Adrenal gland (tissue), 12 donors: ENCODE results near the gene CLDN25. TPM values are rescaled to one million over a fixed set of nuclear protein-coding genes. Genes with fewer than 3 reads are reported as not detected.

Experiments
- DNase-seq, 7 donors: peaks; one replicate each; pipeline ENCODE4 v3.0.0-alpha.2; 2019 to 2020
- H3K27ac ChIP-seq, 5 donors: fragments of 200-600 bp; sonication (generic) in 4 of 5; 1 replicate in 3 of 5; 2 replicates in 2 of 5; pipeline versions ENCODE4 v1.5.1 to v1.8.0; 2016 to 2020; ENCODE audit warnings: mild to moderate bottlenecking in 1 of 5
- H3K27me3 ChIP-seq: fragments of 200-600 bp; 2 replicates; pipeline ENCODE4 v1.8.0; 2021
- H3K36me3 ChIP-seq, 2 donors: fragments of 200-600 bp; replicated peaks in 1 of 2; 1 replicate in 1 of 2; 2 replicates in 1 of 2; pipeline versions ENCODE4 v1.5.1 to v1.8.0; 2018 to 2022
- H3K4me1 ChIP-seq, 2 donors: fragments of 200-600 bp; replicated peaks in 1 of 2; 1 replicate in 1 of 2; 2 replicates in 1 of 2; pipeline versions ENCODE4 v1.5.1 to v1.8.0; 2018 to 2021
- H3K4me3 ChIP-seq, 4 donors: fragments of 200-600 bp; sonication (generic) in 3 of 4; one replicate each; pipeline ENCODE4 v1.5.1; 2016 to 2018
- H3K9me3 ChIP-seq, 3 donors: fragments of 200-600 bp; sonication (generic) in 1 of 3; replicated peaks in 1 of 3; 1 replicate in 2 of 3; 2 replicates in 1 of 3; pipeline versions ENCODE4 v1.5.1 to v1.8.0; 2016 to 2021
- CTCF ChIP-seq, 6 experiments: fragments of 450-650 bp in 4 of 6; fragments of 200-600 bp in 2 of 6; sonication (generic) in 1 of 6; IDR thresholded peaks; 1 replicate in 5 of 6; 2 replicates in 1 of 6; pipeline versions ENCODE4 v1.5.1 to v1.8.0; 2016 to 2021; ENCODE audit warnings: antibody characterized with exemption in 6 of 6, mild to moderate bottlenecking in 2 of 6, moderate library complexity in 1 of 6
- POLR2A ChIP-seq, 2 donors: fragments of 450-650 bp; IDR thresholded peaks; one replicate each; pipeline ENCODE4 v1.6.1; 2017; ENCODE audit warnings: antibody characterized with exemption in 2 of 2, mild to moderate bottlenecking in 2 of 2, moderate library complexity in 1 of 2
- WGBS, 4 donors: extraction: QIAGEN DNeasy Blood & Tissue Kit in 2 of 4; methylation state at CpG; one replicate each; pipeline versions ENCODE4 v1.1.5 to v1.1.7; 2013 to 2017; 5-methylcytosine and 5-hydroxymethylcytosine counted together
- intact Hi-C, 2 donors: fragments of 100-400 bp; cut with DNase I; formaldehyde crosslinking; loops; one replicate each; pipeline versions ENCODE4 v1.14.1 to v1.15.0; 2022 to 2023
- polyA plus RNA-seq, 3 donors: library from polyadenylated mRNA; stranded (reverse); fragments of 200-250 nt in 2 of 3; fragments of 350-450 nt in 1 of 3; fragmentation: Illumina TruSeq in 1 of 3; extraction: RNeasy Lipid Tissue Mini Kit (QIAGEN cat#74804) in 1 of 3; gene quantifications; one replicate each; pipeline ENCODE4 v1.2.3, GENCODE V29; 2013 to 2014
- total RNA-seq, 9 donors: library from RNA; depleted of rRNA in 4 of 9; stranded (reverse); fragments of >200 nt in 4 of 9; fragments of 120-200 nt in 1 of 9; fragmentation: NEBNext Ultra II Directional in 1 of 9; extraction: Animal tissue kit (Norgen Biotek cat#: 25700) in 1 of 9; gene quantifications; one replicate each; pipeline versions ENCODE4 v1.1.0 to v1.2.4, GENCODE V29; 2013 to 2023
- donor health status: healthy with polysubstance abuse.
- donor health status: Bipolar disorder and iron deficiency.
- donor health status: DM: yes; HTN: yes; CAD: no.
- donor health status: DM: no; HTN: no; CAD: no.
- donor health status: DM: no; HTN: no; CAD: no.
- donor health status: DM: yes; HTN: yes; CAD: no.

The CLDN25 gene
- total and polyA plus RNA-seq, 12 donors, result not detected

- DNase-seq, result no peak
- H3K4me1 ChIP-seq, result no peaks in the 10 kb centered on the region
- H3K36me3 ChIP-seq, result peaks cover 0 to 4% of the 10 kb centered on the region in 2 donors
- no peak overlapping the region for H3K27ac ChIP-seq
- intact Hi-C loops, result no loop called here
- no peak overlapping the region for H3K4me3 ChIP-seq
- TF ChIP-seq POLR2A (IDR thresholded peaks at IDR 0.05), result no peak
- TF ChIP-seq CTCF (IDR thresholded peaks at IDR 0.05), result no peak
- no peaks in the 10 kb centered on the region for H3K9me3 ChIP-seq
- no peaks in the 10 kb centered on the region for H3K27me3 ChIP-seq
- 92 to 100% (median 99%) methylated on average over 1 of the region's 1 CpG for WGBS, 4 donors
Measured at GRCh38 chr11:113817162-113817561, 37.6 kb downstream of the CLDN25 start.

- no peak overlapping the region for H3K27ac ChIP-seq
- intact Hi-C loops, result no loop called here
- TF ChIP-seq POLR2A (IDR thresholded peaks at IDR 0.05) (no peak), CTCF (IDR thresholded peaks at IDR 0.05) (no peak)
- H3K4me1 ChIP-seq, result no peaks in the 10 kb centered on the region
- H3K9me3 ChIP-seq, result no peaks in the 10 kb centered on the region
- no peak overlapping the region for H3K4me3 ChIP-seq
- DNase-seq, result no peak
- WGBS, 4 donors, result 92 to 98% (median 94%) methylated on average over 6 of the region's 6 CpGs
- no peaks in the 10 kb centered on the region for H3K27me3 ChIP-seq
- H3K36me3 ChIP-seq, result peaks cover 0 to 4% of the 10 kb centered on the region in 2 donors
Measured at GRCh38 chr11:113817626-113818025, 38.0 kb downstream of the CLDN25 start.

- Histone ChIP-seq H3K27ac (no peak overlapping the region), H3K36me3 (peaks cover 0 to 4% of the 10 kb centered on the region in 2 donors), H3K4me3 (no peak overlapping the region), H3K4me1 (no peaks in the 10 kb centered on the region), H3K27me3 (no peaks in the 10 kb centered on the region), H3K9me3 (no peaks in the 10 kb centered on the region)
- peak in 1 of 7 donors; percentile 4 for DNase-seq
- intact Hi-C loops, result no loop called here
- 98 to 100% (median 100%) methylated on average over 3 of the region's 3 CpGs for WGBS, 4 donors
- TF ChIP-seq POLR2A (IDR thresholded peaks at IDR 0.05) (no peak), CTCF (IDR thresholded peaks at IDR 0.05) (no peak)
Measured at GRCh38 chr11:113818426-113818825, 38.8 kb downstream of the CLDN25 start.

GRCh38 chr11:113827477-113827876 is 47.9 kb downstream of the CLDN25 start:
- Histone ChIP-seq H3K9me3 (no peaks in the 10 kb centered on the region), H3K4me3 (no peak overlapping the region), H3K4me1 (no peaks in the 10 kb centered on the region), H3K27me3 (no peaks in the 10 kb centered on the region), H3K36me3 (peaks cover 0 to 10% of the 10 kb centered on the region in 2 donors), H3K27ac (no peak overlapping the region)
- no peak for DNase-seq
- TF ChIP-seq CTCF (IDR thresholded peaks at IDR 0.05), result no peak
- no peak for TF ChIP-seq POLR2A (IDR thresholded peaks at IDR 0.05)
- WGBS, 4 donors, result 94 to 99% (median 96%) methylated on average over 3 of the region's 3 CpGs
- intact Hi-C loops, result no loop called here
